ENCODE data around the gene ITGB5.
A peak's percentile ranks its signal among the peaks of the same experiment; 100 is the strongest.

Gene ITGB5, protein sequence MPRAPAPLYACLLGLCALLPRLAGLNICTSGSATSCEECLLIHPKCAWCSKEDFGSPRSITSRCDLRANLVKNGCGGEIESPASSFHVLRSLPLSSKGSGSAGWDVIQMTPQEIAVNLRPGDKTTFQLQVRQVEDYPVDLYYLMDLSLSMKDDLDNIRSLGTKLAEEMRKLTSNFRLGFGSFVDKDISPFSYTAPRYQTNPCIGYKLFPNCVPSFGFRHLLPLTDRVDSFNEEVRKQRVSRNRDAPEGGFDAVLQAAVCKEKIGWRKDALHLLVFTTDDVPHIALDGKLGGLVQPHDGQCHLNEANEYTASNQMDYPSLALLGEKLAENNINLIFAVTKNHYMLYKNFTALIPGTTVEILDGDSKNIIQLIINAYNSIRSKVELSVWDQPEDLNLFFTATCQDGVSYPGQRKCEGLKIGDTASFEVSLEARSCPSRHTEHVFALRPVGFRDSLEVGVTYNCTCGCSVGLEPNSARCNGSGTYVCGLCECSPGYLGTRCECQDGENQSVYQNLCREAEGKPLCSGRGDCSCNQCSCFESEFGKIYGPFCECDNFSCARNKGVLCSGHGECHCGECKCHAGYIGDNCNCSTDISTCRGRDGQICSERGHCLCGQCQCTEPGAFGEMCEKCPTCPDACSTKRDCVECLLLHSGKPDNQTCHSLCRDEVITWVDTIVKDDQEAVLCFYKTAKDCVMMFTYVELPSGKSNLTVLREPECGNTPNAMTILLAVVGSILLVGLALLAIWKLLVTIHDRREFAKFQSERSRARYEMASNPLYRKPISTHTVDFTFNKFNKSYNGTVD

DNA sequence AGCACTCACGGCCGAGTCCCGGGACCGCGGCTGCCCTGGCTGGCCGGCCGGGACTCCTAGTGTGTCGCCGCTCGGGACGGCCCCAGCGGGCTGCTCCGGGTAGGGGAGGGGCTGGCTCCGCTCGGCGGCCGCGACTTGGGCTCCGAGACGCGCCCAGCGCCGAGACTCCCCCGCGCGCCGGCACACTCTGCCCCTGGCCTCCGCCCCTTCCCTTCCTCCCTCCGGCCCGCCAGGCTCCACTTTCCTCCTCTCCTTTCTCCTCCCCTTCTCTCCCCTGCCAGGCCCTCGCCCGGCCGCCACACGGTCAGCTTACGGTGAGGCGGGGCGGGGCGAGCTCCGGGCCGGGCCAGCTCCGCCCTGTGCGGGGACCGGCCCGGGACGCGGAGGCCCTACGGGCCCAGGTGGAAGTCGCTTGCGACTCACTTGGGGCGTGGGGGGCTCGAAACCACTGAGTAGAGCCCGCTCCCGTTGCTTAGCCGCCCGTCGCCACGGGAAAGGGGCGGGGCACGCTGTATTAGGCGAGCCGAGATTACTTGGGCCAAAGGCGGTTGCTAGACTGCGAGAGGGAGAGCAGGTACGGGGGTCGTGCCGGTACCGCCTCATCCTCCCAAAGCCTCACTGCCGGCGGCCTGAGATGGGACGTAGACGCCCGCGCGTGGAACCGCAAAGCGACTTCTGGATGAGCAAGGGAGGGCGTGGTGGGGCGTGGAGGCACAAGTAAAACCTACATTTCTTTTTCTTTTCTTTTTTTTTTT, at the start of gene ITGB5:
TSS of gene ITGB5 (minus strand) at position 189 of the 755 bp plus-strand sequence. CDS start 365 bp downstream, outside the sequence.
- DNase-seq: peak; percentile 22

DNA sequence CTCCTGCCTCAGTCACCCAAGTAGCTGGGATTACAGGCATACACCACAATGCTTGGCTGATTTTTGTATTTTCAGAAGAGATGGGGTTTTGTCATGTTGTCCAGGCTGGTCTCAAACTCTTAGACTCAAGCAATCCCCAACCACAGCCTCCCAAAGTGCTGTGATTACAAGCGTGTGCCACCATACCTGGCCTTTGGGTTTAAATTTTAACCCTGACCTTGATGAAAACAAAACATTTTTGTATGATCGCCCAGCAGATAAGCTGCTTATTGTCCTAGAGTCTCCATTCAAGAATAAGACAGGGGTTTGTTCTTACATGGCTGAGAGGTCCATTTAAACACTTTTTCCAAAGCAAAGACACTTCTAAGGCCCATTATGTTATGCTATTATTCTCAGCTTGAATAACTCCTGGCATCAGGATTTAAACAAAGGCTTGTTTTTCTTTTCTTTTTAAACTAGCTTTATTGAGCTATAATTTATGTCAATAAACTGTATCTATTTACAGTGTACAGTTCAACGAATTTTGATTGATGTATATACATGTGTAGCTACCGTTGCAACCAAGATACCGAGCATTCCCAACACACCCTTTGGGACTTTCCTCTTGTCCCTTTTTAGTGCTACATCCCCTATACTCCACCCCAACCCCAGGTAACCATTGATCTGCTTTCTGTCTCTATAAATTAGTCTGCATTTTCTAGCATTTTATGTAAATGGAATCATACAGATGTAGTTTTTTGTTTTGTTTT, 48.8 kb upstream of the ITGB5 start:
- DNase-seq: no peak

DNA sequence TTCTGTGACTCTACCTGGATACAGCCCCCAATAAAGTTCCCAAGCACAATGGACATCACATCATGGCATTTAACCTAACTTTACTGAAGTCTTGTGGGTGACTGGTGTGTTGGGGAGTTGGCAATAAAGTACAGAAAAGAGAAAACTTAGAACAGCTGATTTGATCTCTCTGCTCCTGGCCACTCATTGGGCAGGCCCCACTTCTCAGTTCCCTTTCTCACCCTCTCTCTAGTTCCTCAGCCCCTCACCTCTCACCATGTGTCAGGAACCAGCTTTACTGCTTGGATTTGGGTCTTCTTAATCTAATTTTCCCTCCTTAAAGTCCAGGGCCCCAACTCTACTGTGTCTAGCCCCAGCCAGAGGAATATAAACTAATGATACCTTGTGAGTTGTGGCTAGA, 48.1 kb upstream of the ITGB5 start:
- DNase-seq: no peak

DNA sequence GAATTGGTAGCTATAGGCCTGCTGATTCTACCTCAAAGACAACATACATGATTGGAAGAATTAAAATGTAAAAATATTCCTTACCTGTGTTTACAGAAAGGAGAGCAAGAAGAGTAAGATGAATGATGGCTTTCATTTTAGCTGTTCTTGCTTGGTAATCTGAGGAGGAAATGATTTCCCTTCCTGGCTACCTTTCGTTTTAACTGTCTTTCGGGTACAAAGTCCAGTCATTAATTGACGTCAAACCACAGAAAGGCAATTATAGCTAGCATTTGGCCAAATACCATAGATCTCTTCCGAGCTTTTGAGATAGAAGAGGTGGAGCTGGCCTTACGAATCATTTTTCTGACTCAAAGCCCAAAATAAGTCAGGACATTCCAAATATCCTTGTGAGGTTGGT, 47.4 kb upstream of the ITGB5 start, which contains the start of gene MUC13:
TSS of gene MUC13 (minus strand) at position 175 of the 400 bp plus-strand sequence. CDS start at position 136, 39 bp downstream.
- DNase-seq: no peak

GRCh38 chr3:124928333-124929202, 41.4 kb upstream of the ITGB5 start:
- DNase-seq: peak; percentile 59

DNA sequence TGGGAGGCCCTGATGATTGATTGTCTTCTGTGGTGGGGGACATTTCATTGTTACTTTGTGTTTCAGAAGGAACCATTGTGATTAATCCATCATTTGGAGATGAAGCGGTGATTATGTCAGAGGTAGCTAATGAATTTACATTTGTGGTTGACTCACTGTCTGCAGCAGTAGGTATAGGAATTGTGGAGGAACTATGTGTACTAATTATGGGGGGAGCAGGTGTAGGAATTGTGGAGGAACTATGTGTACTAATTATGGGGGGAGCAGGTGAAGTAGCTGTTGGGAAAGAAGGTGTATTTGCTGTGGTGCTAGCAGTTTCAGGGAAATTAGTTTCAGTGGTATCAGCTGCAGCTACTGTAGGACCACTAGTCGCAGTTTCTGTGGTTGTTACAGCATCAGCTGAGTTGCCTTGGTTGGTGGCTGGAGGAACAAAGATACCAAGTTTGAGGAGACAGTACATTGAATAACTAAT, 40.4 kb upstream of the ITGB5 start:
- DNase-seq: no peak

GRCh38 chr3:124926426-124927101, 39.4 kb upstream of the ITGB5 start:
- no peak for DNase-seq

GRCh38 chr3:124924741-124925140, 37.6 kb upstream of the ITGB5 start:
- no peak for DNase-seq

- no peak for DNase-seq
These were observed 36.7 kb upstream of the ITGB5 start for GRCh38 chr3:124923833-124924232.

GRCh38 chr3:124920718-124921117, 33.6 kb upstream of the ITGB5 start:
- no peak for DNase-seq

DNA sequence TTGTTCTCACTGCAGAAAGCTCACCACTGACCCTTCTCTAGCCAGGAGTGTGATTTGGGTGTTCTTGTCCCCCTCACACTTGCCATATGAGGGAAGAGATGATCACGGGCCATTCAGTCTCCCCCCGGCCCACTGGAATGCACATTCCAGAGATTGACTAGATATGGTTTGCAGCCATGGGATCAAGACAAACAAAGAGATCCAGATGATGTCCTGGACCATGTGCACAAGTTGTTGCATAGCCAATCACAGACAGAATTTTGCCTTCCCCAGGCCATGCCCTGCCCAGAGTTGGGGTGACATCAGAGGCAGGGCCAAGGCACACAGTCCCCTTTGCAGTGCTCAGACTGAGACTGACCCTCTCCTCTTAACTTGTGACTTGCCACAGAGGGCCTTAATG, 32.6 kb upstream of the ITGB5 start:
- no peak for DNase-seq

- DNase-seq: no peak
These were observed 31.4 kb upstream of the ITGB5 start for GRCh38 chr3:124918524-124918923.

DNA sequence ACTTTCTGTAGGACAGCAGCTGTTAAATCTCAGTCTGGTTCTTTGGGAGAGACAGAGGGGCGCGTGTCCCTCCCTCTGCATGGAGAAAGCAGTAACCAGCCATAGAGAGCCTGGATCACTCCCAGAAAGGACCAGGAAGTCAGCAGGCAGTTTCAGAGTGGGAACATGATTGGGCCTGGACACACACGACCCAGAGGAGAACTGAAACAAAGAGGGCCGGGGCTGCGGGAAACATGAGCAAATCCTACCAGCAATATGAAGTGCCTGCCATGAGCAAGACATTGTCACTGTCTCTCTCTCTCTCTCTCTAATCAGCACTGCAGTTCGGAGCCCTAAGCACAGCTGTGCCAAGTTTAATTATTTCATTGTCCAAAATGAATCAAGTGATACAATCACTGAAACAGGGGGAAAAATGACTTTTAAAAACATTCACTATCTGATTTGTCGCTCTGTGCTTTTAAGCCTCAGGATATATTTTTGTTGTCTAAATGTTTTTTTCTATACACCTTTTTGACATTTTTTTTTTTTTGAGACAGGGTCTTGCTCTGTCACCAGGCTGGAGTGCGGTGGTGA, 29.8 kb upstream of the ITGB5 start:
- DNase-seq: no peak

DNA sequence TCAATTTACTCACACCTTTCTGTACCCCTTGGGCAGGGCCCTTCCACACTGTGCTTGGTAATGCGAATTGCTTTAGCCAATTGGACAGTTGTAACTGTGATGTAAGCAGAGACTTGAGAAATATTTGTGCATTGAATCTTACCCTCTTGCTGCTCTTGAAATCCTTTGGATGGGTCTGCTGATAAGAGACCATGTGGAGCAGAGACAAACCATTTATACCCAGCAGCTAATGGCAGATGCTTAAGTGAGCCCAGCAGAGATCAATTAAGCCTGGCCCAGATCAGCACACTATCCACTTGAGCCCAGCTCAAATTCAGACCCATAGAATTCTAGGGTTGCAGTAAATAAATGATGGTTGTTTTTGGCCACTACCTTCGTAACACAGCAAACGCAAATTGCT, 28.1 kb upstream of the ITGB5 start:
- no peak for DNase-seq

DNA sequence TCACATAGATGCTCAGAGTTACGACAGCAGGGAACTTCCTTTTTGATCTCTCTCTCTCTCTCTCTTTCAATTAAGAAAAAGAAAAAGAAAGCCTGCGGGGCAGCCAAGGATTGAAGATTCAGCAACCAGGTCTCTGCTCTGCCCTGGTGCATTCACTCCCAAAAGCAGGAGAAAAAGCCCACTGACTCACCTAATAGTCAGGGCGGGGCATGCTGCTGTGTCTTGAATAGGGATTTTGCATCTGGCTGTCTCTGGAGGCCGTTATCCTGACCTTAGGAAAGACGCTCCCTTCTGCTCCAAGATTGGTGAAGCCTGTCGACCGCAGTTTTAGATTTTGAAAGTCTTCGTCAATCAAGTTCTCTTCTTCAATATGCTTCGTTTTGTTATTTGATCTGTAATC, 20.8 kb upstream of the ITGB5 start:
- DNase-seq: no peak

DNA sequence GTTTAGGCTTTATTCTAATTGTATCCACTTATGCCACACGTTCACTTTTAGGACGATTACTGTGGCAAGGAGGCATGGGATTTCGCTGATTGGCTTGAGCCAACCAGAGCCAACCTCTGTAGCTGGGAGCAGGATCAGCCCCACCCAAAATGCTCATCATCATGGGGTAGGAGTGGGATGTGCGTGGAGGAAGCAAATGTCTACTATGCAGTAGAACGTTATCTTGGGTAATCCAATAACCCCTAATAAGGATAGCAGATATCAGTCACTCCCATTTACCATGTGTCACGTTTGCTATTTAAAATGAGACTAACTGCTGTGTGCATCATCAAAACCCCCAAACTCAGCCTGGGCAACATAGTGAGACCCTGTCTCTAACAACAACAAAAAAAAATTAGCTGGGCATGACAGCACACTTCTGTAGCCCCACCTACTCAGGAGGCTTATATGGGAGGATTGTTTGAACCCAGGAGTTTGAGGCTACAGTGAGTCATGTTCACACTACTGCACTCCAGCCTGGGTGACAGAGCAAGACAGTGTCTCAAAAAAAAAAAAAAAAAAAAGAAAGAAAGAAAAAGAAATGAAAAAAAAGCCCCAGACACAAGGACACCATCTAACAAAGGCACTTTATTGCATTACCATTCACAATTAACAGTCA, 17.8 kb upstream of the ITGB5 start:
- no peak for DNase-seq

GRCh38 chr3:124903896-124904834, 17.0 kb upstream of the ITGB5 start:
- no peak for DNase-seq

- DNase-seq: no peak
These were observed 9.8 kb upstream of the ITGB5 start for GRCh38 chr3:124896824-124897526.

Data from activated naive CD4-positive, alpha-beta T cell treated with Interleukin-2 at 50 U/mL for 16 hours (primary cell).